ENCODE measurements around the gene HOXC9.

The HOXC9 gene

GRCh38 chr12:53969588-53970259, 30.2 kb upstream of the HOXC9 start:
- Histone ChIP-seq H3K4me1 (ENCODE audit: insufficient read depth, insufficient read length) (peaks cover 4% of the 10 kb centered on the region), H3K36me3 (ENCODE audit: insufficient read depth, insufficient read length, low read length) (no peaks in the 10 kb centered on the region), H3K27me3 (ENCODE audit: insufficient read depth, insufficient read length) (peaks cover 100% of the 10 kb centered on the region), H3K9ac (ENCODE audit: insufficient read length, low read depth) (no peak overlapping the region), H3K9me3 (ENCODE audit: insufficient read depth, low read length) (no peaks in the 10 kb centered on the region), H3K4me3 (ENCODE audit: insufficient read length, low read depth) (no peak overlapping the region)
- DNase-seq (ENCODE audit: low read depth, low spot score): no peak
- no peak for TF ChIP-seq SUZ12 (IDR thresholded peaks at IDR 0.05; ENCODE audit: extremely low read depth, insufficient read depth, insufficient read length)
- TF ChIP-seq YY1 (IDR thresholded peaks at IDR 0.05; ENCODE audit: insufficient read depth, insufficient read length): no peak
- no peak for TF ChIP-seq ZNF274 (IDR thresholded peaks at IDR 0.05; ENCODE audit: low read depth, low read length)

- Histone ChIP-seq H3K9ac (ENCODE audit: insufficient read length, low read depth) (no peak overlapping the region), H3K9me3 (ENCODE audit: insufficient read depth, low read length) (no peaks in the 10 kb centered on the region), H3K36me3 (ENCODE audit: insufficient read depth, insufficient read length, low read length) (no peaks in the 10 kb centered on the region), H3K27me3 (ENCODE audit: insufficient read depth, insufficient read length) (peaks cover 100% of the 10 kb centered on the region), H3K4me3 (ENCODE audit: insufficient read length, low read depth) (no peak overlapping the region), H3K4me1 (ENCODE audit: insufficient read depth, insufficient read length) (peaks cover 4% of the 10 kb centered on the region)
- DNase-seq (ENCODE audit: low read depth, low spot score): no peak
- no peak for TF ChIP-seq SUZ12 (IDR thresholded peaks at IDR 0.05; ENCODE audit: extremely low read depth, insufficient read depth, insufficient read length)
- TF ChIP-seq YY1 (IDR thresholded peaks at IDR 0.05; ENCODE audit: insufficient read depth, insufficient read length): no peak
These were observed 29.5 kb upstream of the HOXC9 start for GRCh38 chr12:53970451-53970850.

- DNase-seq (ENCODE audit: low read depth, low spot score): no peak
- no peak for TF ChIP-seq YY1 (IDR thresholded peaks at IDR 0.05; ENCODE audit: insufficient read depth, insufficient read length)
- TF ChIP-seq SUZ12 (IDR thresholded peaks at IDR 0.05; ENCODE audit: extremely low read depth, insufficient read depth, insufficient read length): peak; percentile 52
- Histone ChIP-seq H3K9ac (ENCODE audit: insufficient read length, low read depth) (no peak overlapping the region), H3K36me3 (ENCODE audit: insufficient read depth, insufficient read length, low read length) (no peaks in the 10 kb centered on the region), H3K9me3 (ENCODE audit: insufficient read depth, low read length) (no peaks in the 10 kb centered on the region), H3K4me3 (ENCODE audit: insufficient read length, low read depth) (no peak overlapping the region), H3K27me3 (ENCODE audit: insufficient read depth, insufficient read length) (peaks cover 100% of the 10 kb centered on the region), H3K4me1 (ENCODE audit: insufficient read depth, insufficient read length) (peaks cover 8% of the 10 kb centered on the region)
These were observed 28.8 kb upstream of the HOXC9 start for GRCh38 chr12:53971129-53971528.

- H3K4me3 ChIP-seq (ENCODE audit: insufficient read length, low read depth): no peak overlapping the region
These were observed 28.3 kb upstream of the HOXC9 start for GRCh38 chr12:53971686-53972085.

GRCh38 chr12:53972152-53972702, 27.7 kb upstream of the HOXC9 start:
- Histone ChIP-seq H3K27me3 (ENCODE audit: insufficient read depth, insufficient read length) (peaks cover 100% of the 10 kb centered on the region), H3K9ac (ENCODE audit: insufficient read length, low read depth) (no peak overlapping the region), H3K4me3 (ENCODE audit: insufficient read length, low read depth) (no peak overlapping the region), H3K36me3 (ENCODE audit: insufficient read depth, insufficient read length, low read length) (no peaks in the 10 kb centered on the region), H3K4me1 (ENCODE audit: insufficient read depth, insufficient read length) (peaks cover 8% of the 10 kb centered on the region), H3K9me3 (ENCODE audit: insufficient read depth, low read length) (no peaks in the 10 kb centered on the region)
- DNase-seq (ENCODE audit: low read depth, low spot score): no peak
- TF ChIP-seq ZNF274 (IDR thresholded peaks at IDR 0.05; ENCODE audit: low read depth, low read length) (no peak), SUZ12 (IDR thresholded peaks at IDR 0.05; ENCODE audit: extremely low read depth, insufficient read depth, insufficient read length) (no peak), YY1 (IDR thresholded peaks at IDR 0.05; ENCODE audit: insufficient read depth, insufficient read length) (no peak)

More at GRCh38 chr12:53971686-53972085, 28.3 kb upstream of the HOXC9 start:
- no peak for DNase-seq (ENCODE audit: low read depth, low spot score)
- no peaks in the 10 kb centered on the region for H3K9me3 ChIP-seq (ENCODE audit: insufficient read depth, low read length)
- TF ChIP-seq ZNF274 (IDR thresholded peaks at IDR 0.05; ENCODE audit: low read depth, low read length) (no peak), YY1 (IDR thresholded peaks at IDR 0.05; ENCODE audit: insufficient read depth, insufficient read length) (no peak), SUZ12 (IDR thresholded peaks at IDR 0.05; ENCODE audit: extremely low read depth, insufficient read depth, insufficient read length) (no peak)
- H3K27me3 ChIP-seq (ENCODE audit: insufficient read depth, insufficient read length): peaks cover 100% of the 10 kb centered on the region
- no peak overlapping the region for H3K9ac ChIP-seq (ENCODE audit: insufficient read length, low read depth)
- peaks cover 8% of the 10 kb centered on the region for H3K4me1 ChIP-seq (ENCODE audit: insufficient read depth, insufficient read length)
- no peaks in the 10 kb centered on the region for H3K36me3 ChIP-seq (ENCODE audit: insufficient read depth, insufficient read length, low read length)

- DNase-seq (ENCODE audit: low read depth, low spot score): no peak
- Histone ChIP-seq H3K36me3 (ENCODE audit: insufficient read depth, insufficient read length, low read length) (no peaks in the 10 kb centered on the region), H3K4me3 (ENCODE audit: insufficient read length, low read depth) (peak within 1 kb of the TSS; percentile 21), H3K9me3 (ENCODE audit: insufficient read depth, low read length) (no peaks in the 10 kb centered on the region), H3K27me3 (ENCODE audit: insufficient read depth, insufficient read length) (peaks cover 100% of the 10 kb centered on the region), H3K9ac (ENCODE audit: insufficient read length, low read depth) (peak within 1 kb of the TSS; percentile 23), H3K4me1 (ENCODE audit: insufficient read depth, insufficient read length) (peaks cover 8% of the 10 kb centered on the region)
- TF ChIP-seq SUZ12 (IDR thresholded peaks at IDR 0.05; ENCODE audit: extremely low read depth, insufficient read depth, insufficient read length): no peak
- no peak for TF ChIP-seq YY1 (IDR thresholded peaks at IDR 0.05; ENCODE audit: insufficient read depth, insufficient read length)
- TF ChIP-seq ZNF274 (IDR thresholded peaks at IDR 0.05; ENCODE audit: low read depth, low read length): no peak
These were observed 27.2 kb upstream of the HOXC9 start, which contains the start of gene HOXC11 for GRCh38 chr12:53972722-53973235. HOXC11 (plus strand) TSS chr12:53973126; CDS start chr12:53973242, 116 bp downstream.

- no peak for DNase-seq (ENCODE audit: low read depth, low spot score)
- Histone ChIP-seq H3K9me3 (ENCODE audit: insufficient read depth, low read length) (no peaks in the 10 kb centered on the region), H3K9ac (ENCODE audit: insufficient read length, low read depth) (peak overlapping the region; percentile 23), H3K4me1 (ENCODE audit: insufficient read depth, insufficient read length) (peaks cover 8% of the 10 kb centered on the region), H3K4me3 (ENCODE audit: insufficient read length, low read depth) (peak overlapping the region; percentile 21), H3K27me3 (ENCODE audit: insufficient read depth, insufficient read length) (peaks cover 100% of the 10 kb centered on the region), H3K36me3 (ENCODE audit: insufficient read depth, insufficient read length, low read length) (no peaks in the 10 kb centered on the region)
- TF ChIP-seq ZNF274 (IDR thresholded peaks at IDR 0.05; ENCODE audit: low read depth, low read length) (no peak), SUZ12 (IDR thresholded peaks at IDR 0.05; ENCODE audit: extremely low read depth, insufficient read depth, insufficient read length) (peak; percentile 86), YY1 (IDR thresholded peaks at IDR 0.05; ENCODE audit: insufficient read depth, insufficient read length) (no peak)
These were observed 26.5 kb upstream of the HOXC9 start for GRCh38 chr12:53973236-53974042.
